Measurements from ENCODE around the gene COL18A1.
"Not testable (repeated sequence)": the region's sequence is repeated elsewhere in the genome, so short reads cannot be mapped to it uniquely, and the experiment has no call there.

The COL18A1 gene

GRCh38 chr21:45442276-45442675, 37.3 kb downstream of the COL18A1 start:
- CTCF ChIA-PET = interaction anchor here (1.5 to 3.2 kb wide), 2 partner anchors 301 to 305 kb away, joined by 3 to 28 read pairs; no protein-coding TSS in a partner anchor
- no peak for TF ChIP-seq CTCF (IDR thresholded peaks at IDR 0.05; ENCODE audit: control extremely low read depth, extremely low read depth, low read depth, missing control alignments)
- DNase-seq (ENCODE audit: extremely low spot score) = no peak
- POLR2A ChIA-PET = no interaction called here

GRCh38 chr21:45442686-45443594, 38.0 kb downstream of the COL18A1 start:
- POLR2A ChIA-PET; DNase-seq (ENCODE audit: extremely low spot score): not testable (repeated sequence)
- CTCF ChIA-PET = interaction anchor here (1.5 kb wide), 1 partner anchor 305 kb away, joined by 3 read pairs; no protein-coding TSS in a partner anchor

GRCh38 chr21:45443595-45444181, 38.7 kb downstream of the COL18A1 start:
- CTCF ChIA-PET = interaction anchor here (1.5 kb wide), 1 partner anchor 306 kb away, joined by 3 read pairs; no protein-coding TSS in a partner anchor
- POLR2A ChIA-PET = no interaction called here
- TF ChIP-seq CTCF (IDR thresholded peaks at IDR 0.05; ENCODE audit: control extremely low read depth, extremely low read depth, low read depth, missing control alignments) = peak; percentile 4
- no peak for DNase-seq (ENCODE audit: extremely low spot score)

GRCh38 chr21:45444385-45444784, 39.4 kb downstream of the COL18A1 start:
- POLR2A ChIA-PET = no interaction called here
- no peak for DNase-seq (ENCODE audit: extremely low spot score)
- TF ChIP-seq CTCF (IDR thresholded peaks at IDR 0.05; ENCODE audit: control extremely low read depth, extremely low read depth, low read depth, missing control alignments) = no peak
- CTCF ChIA-PET = no interaction called here

- ChIA-PET POLR2A (no interaction called here), CTCF (interaction anchor here (1.4 kb wide), 1 partner anchor 305 kb away, joined by 5 read pairs; no protein-coding TSS in a partner anchor)
- no peak for DNase-seq (ENCODE audit: extremely low spot score)
- no peak for TF ChIP-seq CTCF (IDR thresholded peaks at IDR 0.05; ENCODE audit: control extremely low read depth, extremely low read depth, low read depth, missing control alignments)
Measured at GRCh38 chr21:45445369-45445768, 40.4 kb downstream of the COL18A1 start.

GRCh38 chr21:45447821-45448220, 42.9 kb downstream of the COL18A1 start:
- no peak for DNase-seq (ENCODE audit: extremely low spot score)
- ChIA-PET CTCF (interaction anchor here (1.5 kb wide), 1 partner anchor 311 kb away, joined by 3 read pairs; no protein-coding TSS in a partner anchor), POLR2A (no interaction called here)
- no peak for TF ChIP-seq CTCF (IDR thresholded peaks at IDR 0.05; ENCODE audit: control extremely low read depth, extremely low read depth, low read depth, missing control alignments)

Data from GM10248 (cell line).